Testis (tissue), 2 donors: ENCODE measurements around the gene MSLN.

ENCODE experiments used
- POLR2A ChIP-seq: fragments of 450-650 bp; IDR thresholded peaks from one replicate; pipeline ENCODE4 v1.6.1; 2017; ENCODE audit warnings: antibody characterized with exemption, mild to moderate bottlenecking, moderate library complexity
- TF ChIP-seq, protein P1 (sequence below), 3 experiments: fragments of 450-650 bp in 2 of 3; fragments of 200-600 bp in 1 of 3; sonication (generic) in 1 of 3; IDR thresholded peaks; one replicate each; pipeline ENCODE4 v1.5.1; 2016 to 2019; ENCODE audit warnings: antibody characterized with exemption in 3 of 3, mild to moderate bottlenecking in 2 of 3, moderate library complexity in 1 of 3

- TF ChIP-seq, protein P1, sequence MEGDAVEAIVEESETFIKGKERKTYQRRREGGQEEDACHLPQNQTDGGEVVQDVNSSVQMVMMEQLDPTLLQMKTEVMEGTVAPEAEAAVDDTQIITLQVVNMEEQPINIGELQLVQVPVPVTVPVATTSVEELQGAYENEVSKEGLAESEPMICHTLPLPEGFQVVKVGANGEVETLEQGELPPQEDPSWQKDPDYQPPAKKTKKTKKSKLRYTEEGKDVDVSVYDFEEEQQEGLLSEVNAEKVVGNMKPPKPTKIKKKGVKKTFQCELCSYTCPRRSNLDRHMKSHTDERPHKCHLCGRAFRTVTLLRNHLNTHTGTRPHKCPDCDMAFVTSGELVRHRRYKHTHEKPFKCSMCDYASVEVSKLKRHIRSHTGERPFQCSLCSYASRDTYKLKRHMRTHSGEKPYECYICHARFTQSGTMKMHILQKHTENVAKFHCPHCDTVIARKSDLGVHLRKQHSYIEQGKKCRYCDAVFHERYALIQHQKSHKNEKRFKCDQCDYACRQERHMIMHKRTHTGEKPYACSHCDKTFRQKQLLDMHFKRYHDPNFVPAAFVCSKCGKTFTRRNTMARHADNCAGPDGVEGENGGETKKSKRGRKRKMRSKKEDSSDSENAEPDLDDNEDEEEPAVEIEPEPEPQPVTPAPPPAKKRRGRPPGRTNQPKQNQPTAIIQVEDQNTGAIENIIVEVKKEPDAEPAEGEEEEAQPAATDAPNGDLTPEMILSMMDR (IDR thresholded peaks at IDR 0.05), result no peak
- no peak for TF ChIP-seq POLR2A
These were observed 11.5 kb upstream of the MSLN start for GRCh38 chr16:749010-749409.
